Spleen (tissue), 7 donors: ENCODE results near the gene RYR3.

ENCODE experiments used
- CTCF ChIP-seq, 11 experiments: fragments of 200-600 bp in 7 of 11; fragments of 450-650 bp in 4 of 11; sonication (generic) in 4 of 11; IDR thresholded peaks in 8 of 11; conservative IDR thresholded peaks in 3 of 11; 1 replicate in 7 of 11; 2 replicates in 4 of 11; pipeline versions ENCODE4 v1.4.0 to v1.8.0; 2016 to 2021; ENCODE audit warnings: antibody characterized with exemption in 11 of 11, inconsistent platforms in 4 of 11, mild to moderate bottlenecking in 1 of 11
- POLR2A ChIP-seq, 3 donors: fragments of 450-650 bp; IDR thresholded peaks; one replicate each; pipeline ENCODE4 v1.5.1; 2017; ENCODE audit warnings: antibody characterized with exemption in 3 of 3, mild to moderate bottlenecking in 1 of 3
- POLR2AphosphoS5 ChIP-seq, 3 donors: sonication (generic); formaldehyde crosslinking; IDR thresholded peaks; one replicate each; pipeline ENCODE4 v1.5.1; 2017; ENCODE audit warnings: antibody characterized with exemption in 3 of 3
- donor health status: DM: no; HTN: no; CAD: no; lungs with moderate emphysema.
- donor health status: DM: no; HTN: no; CAD: no.
- donor health status: DM: no; HTN: no; CAD: no.

- TF ChIP-seq CTCF (IDR thresholded peaks at IDR 0.05 in 8 of 11, conservative IDR thresholded peaks at IDR 0.05 in 3 of 11), result no peak
- no peak for TF ChIP-seq POLR2A (IDR thresholded peaks at IDR 0.05)
- no peak for TF ChIP-seq POLR2AphosphoS5 (IDR thresholded peaks at IDR 0.05)
Measured at GRCh38 chr15:33865416-33865815, 554.6 kb downstream of the RYR3 start.
